ENCODE data around the gene B4GALT5. TPM values are rescaled to one million over a fixed set of nuclear protein-coding genes. Genes with fewer than 3 reads are reported as not detected.

The B4GALT5 gene
- total RNA-seq, 1 experiment from 2014 or later = 77.0 TPM

DNA sequence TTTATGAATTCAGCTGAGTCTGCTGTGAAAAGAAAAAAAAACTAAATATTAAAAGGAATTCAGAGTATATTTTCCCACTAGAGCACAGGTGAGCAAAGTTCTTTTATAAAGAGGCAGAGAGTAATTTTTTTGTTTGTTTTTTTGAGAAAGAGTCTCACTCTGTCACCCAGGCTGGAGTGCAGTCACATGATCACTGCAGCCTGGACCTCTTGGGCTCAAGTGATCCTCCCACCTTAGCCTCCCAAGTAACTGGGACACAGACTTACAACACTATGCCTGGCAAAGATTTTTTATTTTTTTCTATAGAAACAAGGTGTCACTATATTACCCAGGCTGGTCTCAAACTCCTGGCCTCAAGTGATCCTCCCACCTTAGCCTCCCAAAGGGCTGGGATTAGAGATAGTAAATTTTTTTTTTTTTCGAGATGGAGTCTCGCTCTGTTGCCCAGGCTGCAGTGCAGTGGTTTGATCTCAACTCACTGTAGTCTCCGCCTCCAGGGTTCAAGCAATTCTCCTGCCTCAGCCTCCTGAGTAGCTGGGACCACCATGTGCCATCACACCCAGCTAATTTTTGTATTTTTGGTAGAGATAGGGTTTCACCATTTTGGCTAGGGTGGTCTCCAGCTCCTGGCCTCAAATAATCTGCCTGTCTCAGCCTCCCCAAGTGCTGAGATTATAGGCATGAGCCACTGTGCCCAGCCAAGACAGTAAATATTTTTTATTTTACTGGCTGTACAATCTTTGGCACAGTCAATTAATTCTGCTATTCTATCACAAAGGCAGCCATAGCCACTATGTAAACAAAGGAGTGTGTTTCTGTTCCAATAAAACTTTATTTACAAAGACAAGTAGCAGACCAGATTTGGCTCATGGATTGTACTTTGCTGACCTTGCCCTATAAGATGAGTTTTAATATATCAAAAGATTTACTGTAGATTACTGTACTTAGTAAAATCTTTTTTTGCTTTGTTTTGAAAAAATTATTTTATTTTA is 14.5 kb upstream of the B4GALT5 start:
- Histone ChIP-seq H2BK5ac (ENCODE audit: insufficient read length, low read length) (no peak overlapping the region), H4K5ac (ENCODE audit: insufficient read length, low read depth, low read length) (no peak overlapping the region), H3K27me3 (ENCODE audit: insufficient read depth, low read length) (no peaks in the 10 kb centered on the region), H4K91ac (ENCODE audit: insufficient read length, low read depth, low read length) (no peak overlapping the region), H3K79me2 (ENCODE audit: insufficient read depth, low read length) (no peaks in the 10 kb centered on the region), H3K9me3 (ENCODE audit: control insufficient read depth, low read depth, low read length) (no peaks in the 10 kb centered on the region), H3K23me2 (ENCODE audit: insufficient read length, low read depth, low read length, poor library complexity, severe bottlenecking) (no peaks in the 10 kb centered on the region), H2BK120ac (ENCODE audit: low read depth, low read length, poor library complexity, severe bottlenecking) (no peak overlapping the region), H3K9ac (ENCODE audit: extremely low read depth, insufficient read length, low read length) (no peak overlapping the region), H3K4ac (ENCODE audit: low read depth, low read length) (no peak overlapping the region), H2AK5ac (ENCODE audit: insufficient read length, low read length) (no peak overlapping the region), H3K27ac (ENCODE audit: insufficient read length, low read depth, low read length) (no peak overlapping the region), H3K79me1 (ENCODE audit: insufficient read depth, low read depth, low read length, poor library complexity, severe bottlenecking) (no peaks in the 10 kb centered on the region), H2BK15ac (ENCODE audit: low read depth, low read length) (no peak overlapping the region), H3K4me2 (ENCODE audit: insufficient read depth, insufficient read length, low read length) (no peak overlapping the region), H3K4me1 (ENCODE audit: insufficient read depth, low read length) (0 out of 2 replicates have a peak, but pooled peaks cover 2% of the 10 kb centered on the region), H4K8ac (replicated peaks; ENCODE audit: insufficient read length, low read depth, low read length) (no peak overlapping the region), H3K18ac (ENCODE audit: insufficient read length, low read depth, low read length) (no peak overlapping the region), H3T11ph (ENCODE audit: low read length) (no peak overlapping the region), H4K20me1 (ENCODE audit: control insufficient read depth, insufficient read depth, insufficient read length) (no peaks in the 10 kb centered on the region), H3K56ac (ENCODE audit: insufficient read length, low read depth, low read length) (no peak overlapping the region), H2BK12ac (ENCODE audit: insufficient read length, low read depth, low read length) (no peak overlapping the region), H2BK20ac (ENCODE audit: low read depth, low read length, poor library complexity, severe bottlenecking) (no peak overlapping the region), H2AFZ (ENCODE audit: low read length) (no peak overlapping the region), H3K23ac (ENCODE audit: insufficient read length, low read depth, low read length) (no peak overlapping the region), H3K14ac (ENCODE audit: insufficient read depth, low read length) (no peak overlapping the region)
- Mint-ChIP-seq H3K4me3 (no peak overlapping the region), H3K9me3 (peaks cover 0 to 3% of the 10 kb centered on the region in 2 experiments; a peak in 3 of 5 replicates), H3K27me3 (ENCODE audit: low read depth) (no peaks in the 10 kb centered on the region), H3K27ac (no peak overlapping the region), H3K4me1 (peaks cover 12% of the 10 kb centered on the region in 2 experiments), H3K36me3 (ENCODE audit: insufficient read depth in 1 of 3, low read depth in 3 of 3) (peaks cover 0 to 3% (median 0%) of the 10 kb centered on the region in 3 experiments; a peak in 1 of 7 replicates)
- no peak for DNase-seq
- no CpG with 5 or more reads among the region's 3 CpGs for WGBS (ENCODE audit: extremely low coverage, insufficient read length, low lambda C conversion rate)
- TF ChIP-seq, protein P1, sequence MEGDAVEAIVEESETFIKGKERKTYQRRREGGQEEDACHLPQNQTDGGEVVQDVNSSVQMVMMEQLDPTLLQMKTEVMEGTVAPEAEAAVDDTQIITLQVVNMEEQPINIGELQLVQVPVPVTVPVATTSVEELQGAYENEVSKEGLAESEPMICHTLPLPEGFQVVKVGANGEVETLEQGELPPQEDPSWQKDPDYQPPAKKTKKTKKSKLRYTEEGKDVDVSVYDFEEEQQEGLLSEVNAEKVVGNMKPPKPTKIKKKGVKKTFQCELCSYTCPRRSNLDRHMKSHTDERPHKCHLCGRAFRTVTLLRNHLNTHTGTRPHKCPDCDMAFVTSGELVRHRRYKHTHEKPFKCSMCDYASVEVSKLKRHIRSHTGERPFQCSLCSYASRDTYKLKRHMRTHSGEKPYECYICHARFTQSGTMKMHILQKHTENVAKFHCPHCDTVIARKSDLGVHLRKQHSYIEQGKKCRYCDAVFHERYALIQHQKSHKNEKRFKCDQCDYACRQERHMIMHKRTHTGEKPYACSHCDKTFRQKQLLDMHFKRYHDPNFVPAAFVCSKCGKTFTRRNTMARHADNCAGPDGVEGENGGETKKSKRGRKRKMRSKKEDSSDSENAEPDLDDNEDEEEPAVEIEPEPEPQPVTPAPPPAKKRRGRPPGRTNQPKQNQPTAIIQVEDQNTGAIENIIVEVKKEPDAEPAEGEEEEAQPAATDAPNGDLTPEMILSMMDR (conservative IDR thresholded peaks at IDR 0.05) = no peak
